Right atrium auricular region (tissue), 2 donors: ENCODE measurements around the gene ATP1A1. TPM values are rescaled to one million over a fixed set of nuclear protein-coding genes. Genes with fewer than 3 reads are reported as not detected.

Experiments used
- DNase-seq: peaks from one replicate; pipeline ENCODE4 v3.0.0-alpha.2; 2019; ENCODE audit warnings: low spot score
- H3K27ac ChIP-seq, 2 donors: fragments of 200-600 bp; sonication (generic); 1 replicate in 1 of 2; 2 replicates in 1 of 2; pipeline ENCODE4 v1.5.1; 2016 to 2019
- H3K27me3 ChIP-seq, 2 donors: fragments of 200-600 bp; sonication (generic); one replicate each; pipeline versions ENCODE4 v1.5.1 to v1.6.0; 2017 to 2019
- H3K36me3 ChIP-seq: fragments of 200-600 bp; sonication (generic); one replicate; pipeline ENCODE4 v1.5.1; 2016
- H3K4me1 ChIP-seq, 2 donors: fragments of 200-600 bp; sonication (generic); one replicate each; pipeline versions ENCODE4 v1.5.1 to v1.6.0; 2017 to 2019
- H3K4me3 ChIP-seq, 2 donors: fragments of 200-600 bp; sonication (generic); 1 replicate in 1 of 2; 2 replicates in 1 of 2; pipeline ENCODE4 v1.5.1; 2017 to 2019; ENCODE audit warnings: mild to moderate bottlenecking in 1 of 2, moderate library complexity in 1 of 2
- H3K9me3 ChIP-seq, 2 donors: fragments of 200-600 bp; sonication (generic); one replicate each; pipeline ENCODE4 v1.5.1; 2019
- CTCF ChIP-seq, 2 donors: fragments of 200-600 bp; sonication (generic); IDR thresholded peaks; one replicate each; pipeline ENCODE4 v1.5.1; 2019; ENCODE audit warnings: antibody characterized with exemption in 2 of 2
- total RNA-seq, 2 donors: library from RNA; depleted of rRNA; stranded (reverse); fragments of >200 nt; gene quantifications; one replicate each; pipeline ENCODE4 v1.1.0, GENCODE V29; 2016

Gene ATP1A1
- total RNA-seq, 2 donors from 2014 or later, result 148 to 256 TPM

GRCh38 chr1:116338400-116338799, 34.6 kb upstream of the ATP1A1 start:
- H3K9me3 ChIP-seq, result no peaks in the 10 kb centered on the region
- no peaks in the 10 kb centered on the region for H3K27me3 ChIP-seq
- TF ChIP-seq CTCF (IDR thresholded peaks at IDR 0.05), result no peak
- H3K4me3 ChIP-seq, result no peak overlapping the region
- no peak for DNase-seq
- peaks cover 0 to 24% of the 10 kb centered on the region in 2 donors for H3K4me1 ChIP-seq
- no peak overlapping the region for H3K27ac ChIP-seq
- H3K36me3 ChIP-seq, result no peaks in the 10 kb centered on the region

- DNase-seq, result no peak
- no peak for TF ChIP-seq CTCF (IDR thresholded peaks at IDR 0.05)
- peaks cover 0 to 1% of the 10 kb centered on the region in 2 donors for H3K4me1 ChIP-seq
- no peak overlapping the region for H3K4me3 ChIP-seq
- H3K36me3 ChIP-seq, result no peaks in the 10 kb centered on the region
- H3K27me3 ChIP-seq, result no peaks in the 10 kb centered on the region
- no peaks in the 10 kb centered on the region for H3K9me3 ChIP-seq
- H3K27ac ChIP-seq, result no peak overlapping the region
Measured at GRCh38 chr1:116340506-116341231, 32.4 kb upstream of the ATP1A1 start.

- no peaks in the 10 kb centered on the region for H3K27me3 ChIP-seq
- TF ChIP-seq CTCF (IDR thresholded peaks at IDR 0.05), result no peak
- H3K4me3 ChIP-seq, result no peak overlapping the region
- no peaks in the 10 kb centered on the region for H3K36me3 ChIP-seq
- H3K9me3 ChIP-seq, result no peaks in the 10 kb centered on the region
- no peaks in the 10 kb centered on the region for H3K4me1 ChIP-seq
- no peak for DNase-seq
- no peak overlapping the region for H3K27ac ChIP-seq
Measured at GRCh38 chr1:116343019-116343418, 30.0 kb upstream of the ATP1A1 start.

- Histone ChIP-seq H3K4me3 (no peak overlapping the region), H3K27ac (no peak overlapping the region), H3K9me3 (no peaks in the 10 kb centered on the region), H3K36me3 (no peaks in the 10 kb centered on the region), H3K4me1 (no peaks in the 10 kb centered on the region), H3K27me3 (no peaks in the 10 kb centered on the region)
- TF ChIP-seq CTCF (IDR thresholded peaks at IDR 0.05), result no peak
- DNase-seq, result no peak
Measured at GRCh38 chr1:116345011-116345410, 28.0 kb upstream of the ATP1A1 start.

- H3K27me3 ChIP-seq, result no peaks in the 10 kb centered on the region
- no peaks in the 10 kb centered on the region for H3K4me1 ChIP-seq
- no peaks in the 10 kb centered on the region for H3K9me3 ChIP-seq
- no peak overlapping the region for H3K4me3 ChIP-seq
- DNase-seq, result no peak
- H3K27ac ChIP-seq, result no peak overlapping the region
- no peaks in the 10 kb centered on the region for H3K36me3 ChIP-seq
- no peak for TF ChIP-seq CTCF (IDR thresholded peaks at IDR 0.05)
Measured at GRCh38 chr1:116345843-116346242, 27.2 kb upstream of the ATP1A1 start.
